ENCODE data around the gene SEMA5A. TPM values are rescaled to one million over a fixed set of nuclear protein-coding genes. Genes with fewer than 3 reads are reported as not detected.

Gene SEMA5A
- total and polyA plus RNA-seq, 2 of the 8 experiments (the other 6 are each of a cell fraction or from before 2014, with no cell fraction given), result 5.3 to 8.9 TPM

DNA sequence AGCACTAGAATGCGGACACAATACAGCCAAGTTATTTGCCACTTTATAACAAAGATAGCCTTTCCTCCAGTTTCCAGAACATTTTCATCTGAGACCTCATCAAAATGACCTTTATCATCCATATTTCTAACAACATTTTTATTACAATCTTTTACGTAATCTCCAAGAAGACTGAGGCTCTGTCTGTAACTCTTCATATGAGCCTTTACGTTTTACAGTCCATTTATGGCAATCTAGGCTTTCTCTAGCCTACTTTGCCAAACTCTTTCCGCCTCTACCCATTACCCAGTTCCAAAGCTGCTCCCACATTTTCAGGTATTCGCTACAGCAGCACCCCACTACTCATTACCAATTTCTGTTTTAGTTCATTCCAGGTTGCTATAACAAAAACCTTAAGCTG lies 8.2 kb upstream of the SEMA5A start:
- no peak overlapping the region for H2AFZ ChIP-seq (ENCODE audit: low read length)
- peaks cover 0 to 4% (median 0%) of the 10 kb centered on the region in 4 experiments; a peak in 1 of 7 replicates for H3K4me1 ChIP-seq (replicated peaks in 1 of 4; ENCODE audit: control insufficient read depth in 3 of 4, insufficient read depth in 4 of 4, low read length in 3 of 4)
- no peaks in the 10 kb centered on the region for H3K79me1 ChIP-seq (ENCODE audit: low read depth, low read length)
- no peak overlapping the region for H3K4ac ChIP-seq (replicated peaks; ENCODE audit: insufficient read length, low read depth, low read length)
- 90% methylated on average over 5 of the region's 5 CpGs; no CpG with 5 or more reads in 1 of the 2 experiments for WGBS, 2 experiments (ENCODE audit: extremely low coverage in 1 of 2, insufficient coverage in 1 of 2, insufficient read length in 1 of 2, insufficient replicate concordance in 2 of 2, low coverage in 1 of 2, low lambda C conversion rate in 2 of 2, missing lambda C conversion rate in 1 of 2)
- no peak overlapping the region for H3K56ac ChIP-seq (replicated peaks; ENCODE audit: insufficient read length, low read depth, low read length)
- H4K5ac ChIP-seq (ENCODE audit: insufficient read length, low read depth, low read length), result no peak overlapping the region
- FAIRE-seq (no peak), DNase-seq (ENCODE audit: low read depth in 1 of 2, low spot score in 2 of 2) (no peak)
- no peak overlapping the region for H3K27ac ChIP-seq (ENCODE audit: low read depth, low read length)
- peaks cover 3 to 10% (median 7%) of the 10 kb centered on the region in 4 experiments for H3K36me3 ChIP-seq (ENCODE audit: control insufficient read depth in 2 of 4, insufficient read depth in 4 of 4, low read length in 3 of 4)
- POLR2A ChIA-PET (ENCODE audit: partially characterized antibody), result no interaction called here
- no peaks in the 10 kb centered on the region for H3K79me2 ChIP-seq (ENCODE audit: control insufficient read depth in 1 of 2, insufficient read depth in 2 of 2, low read length in 2 of 2)
- H3K9me3 ChIP-seq (ENCODE audit: insufficient read depth in 2 of 2, low read depth in 1 of 2, low read length in 1 of 2), result no peaks in the 10 kb centered on the region
- no peak overlapping the region for H3K4me3 ChIP-seq (ENCODE audit: extremely low read depth in 1 of 4, insufficient read depth in 2 of 4, low read depth in 3 of 4, low read length in 4 of 4)
- no peak overlapping the region for H4K91ac ChIP-seq (replicated peaks; ENCODE audit: insufficient read length, low read length)
- no peak overlapping the region for H3K14ac ChIP-seq (ENCODE audit: insufficient read length)
- CTCF ChIA-PET (ENCODE audit: partially characterized antibody), result no interaction called here
- no peak overlapping the region for H2BK15ac ChIP-seq (ENCODE audit: low read length)
- H3K27me3 ChIP-seq (replicated peaks in 1 of 4; ENCODE audit: control insufficient read depth in 3 of 4, extremely low read depth in 1 of 4, insufficient read depth in 3 of 4, low read length in 3 of 4), result no peaks in the 10 kb centered on the region
- H3K18ac ChIP-seq (ENCODE audit: extremely low read depth, low read length), result no peak overlapping the region
- no peaks in the 10 kb centered on the region for H3K23me2 ChIP-seq (ENCODE audit: low read depth, low read length)
- H3K9ac ChIP-seq (replicated peaks in 1 of 4; ENCODE audit: extremely low read depth in 1 of 4, low read depth in 3 of 4, low read length in 3 of 4), result no peak overlapping the region
- no peaks in the 10 kb centered on the region for H4K20me1 ChIP-seq (replicated peaks in 1 of 2; ENCODE audit: control insufficient read depth in 1 of 2, insufficient read depth in 2 of 2, low read length in 2 of 2)
- H2AK5ac ChIP-seq (ENCODE audit: low read depth, low read length), result no peak overlapping the region
- H3K4me2 ChIP-seq (ENCODE audit: insufficient read depth in 1 of 2, low read depth in 2 of 2, low read length in 2 of 2), result no peak overlapping the region
- H2BK12ac ChIP-seq (ENCODE audit: low read depth, low read length), result no peak overlapping the region
- H2BK120ac ChIP-seq (replicated peaks; ENCODE audit: low read depth, low read length), result no peak overlapping the region
- TF ChIP-seq YY1 (IDR thresholded peaks at IDR 0.05; ENCODE audit: low read depth, low read length) (no peak), CHD1 (IDR thresholded peaks at IDR 0.05; ENCODE audit: low read depth, low read length) (no peak), MAFK (IDR thresholded peaks at IDR 0.05; ENCODE audit: low read depth, low read length) (no peak), SP2 (IDR thresholded peaks at IDR 0.05; ENCODE audit: low read length) (no peak), NRF1 (IDR thresholded peaks at IDR 0.05; ENCODE audit: low read depth, low read length) (no peak), GTF2F1 (IDR thresholded peaks at IDR 0.05; ENCODE audit: borderline replicate concordance, low read depth, low read length) (no peak), KDM4A (IDR thresholded peaks at IDR 0.05; ENCODE audit: low read depth, low read length, severe bottlenecking) (no peak), HDAC2 (IDR thresholded peaks at IDR 0.05; ENCODE audit: borderline replicate concordance in 1 of 2, low read depth in 2 of 2, low read length in 2 of 2) (no peak)
- no peak overlapping the region for H2BK20ac ChIP-seq (ENCODE audit: low read length)
- H3K23ac ChIP-seq (ENCODE audit: insufficient read length), result no peak overlapping the region
- no peak overlapping the region for H2BK5ac ChIP-seq (ENCODE audit: low read depth, low read length)
- H4K8ac ChIP-seq (ENCODE audit: extremely low read depth, insufficient read depth, low read length), result no peak overlapping the region

All from H1 (cell line).